AG08395 (cell line): ENCODE measurements around the gene WDR59.
A peak's percentile ranks its signal among the peaks of the same experiment; 100 is the strongest.
"Not testable (repeated sequence)": the region's sequence is repeated elsewhere in the genome, so short reads cannot be mapped to it uniquely, and the experiment has no call there.

ENCODE experiments used
- DNase-seq: peaks from one replicate; pipeline ENCODE4 v3.0.0; 2012; ENCODE audit warnings: mixed read lengths, low spot score

Gene WDR59

GRCh38 chr16:74984529-74985296 lies at the start of gene WDR59:
TSS of gene WDR59 (minus strand) at chr16:74985123. CDS start at chr16:74985017, 106 bp downstream.
- DNase-seq, result peak; percentile 99

- DNase-seq, result no peak
These were observed 47.7 kb upstream of the WDR59 start for GRCh38 chr16:75032655-75033054.

DNA sequence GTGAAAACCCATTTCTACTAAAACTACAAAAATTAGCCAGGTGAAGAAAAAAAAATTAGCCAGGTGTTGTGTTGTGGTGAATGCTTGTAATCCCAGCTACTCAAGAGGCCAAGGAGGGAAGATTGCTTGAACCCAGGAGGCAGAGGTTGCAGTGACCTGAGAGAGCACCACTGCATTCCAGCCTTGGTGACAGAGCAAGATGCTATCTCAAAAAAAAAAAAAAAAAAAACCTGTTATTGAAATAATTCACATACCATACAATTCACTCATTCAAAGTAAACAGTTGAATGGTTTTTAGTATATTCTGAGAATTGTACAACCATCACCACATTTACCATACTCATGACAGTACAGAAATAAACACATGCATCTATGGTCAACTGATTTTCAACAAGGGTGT lies 44.9 kb upstream of the WDR59 start:
- DNase-seq, result peak; percentile 22

DNA sequence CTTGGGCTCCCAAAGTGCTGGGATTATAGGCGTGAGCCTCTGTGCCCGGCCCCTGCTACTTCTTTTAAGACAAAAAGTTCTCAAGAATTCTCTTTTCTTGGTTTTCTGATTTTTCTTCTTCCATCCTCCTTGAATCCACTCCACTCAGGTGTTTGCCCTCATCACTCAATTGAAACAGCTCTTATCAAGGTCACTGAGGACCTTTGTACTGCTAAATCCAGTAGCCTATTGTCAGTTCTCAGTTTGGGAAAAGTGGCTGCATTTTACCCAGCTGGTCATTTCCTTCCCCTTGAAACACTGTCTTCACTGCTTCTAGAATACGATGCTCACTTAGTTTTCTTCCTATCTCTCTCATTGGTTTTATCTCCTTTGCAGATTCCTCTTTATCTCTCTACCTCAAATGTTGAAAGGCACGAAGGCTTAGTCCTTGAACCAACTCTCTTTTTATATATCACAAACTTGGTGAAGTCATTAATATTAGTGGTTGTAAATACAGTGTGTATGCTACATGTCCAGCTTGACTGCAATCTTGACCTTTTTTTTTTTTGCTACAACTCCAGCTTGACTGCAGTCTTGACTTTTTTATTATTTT lies 43.7 kb upstream of the WDR59 start:
- no peak for DNase-seq

DNA sequence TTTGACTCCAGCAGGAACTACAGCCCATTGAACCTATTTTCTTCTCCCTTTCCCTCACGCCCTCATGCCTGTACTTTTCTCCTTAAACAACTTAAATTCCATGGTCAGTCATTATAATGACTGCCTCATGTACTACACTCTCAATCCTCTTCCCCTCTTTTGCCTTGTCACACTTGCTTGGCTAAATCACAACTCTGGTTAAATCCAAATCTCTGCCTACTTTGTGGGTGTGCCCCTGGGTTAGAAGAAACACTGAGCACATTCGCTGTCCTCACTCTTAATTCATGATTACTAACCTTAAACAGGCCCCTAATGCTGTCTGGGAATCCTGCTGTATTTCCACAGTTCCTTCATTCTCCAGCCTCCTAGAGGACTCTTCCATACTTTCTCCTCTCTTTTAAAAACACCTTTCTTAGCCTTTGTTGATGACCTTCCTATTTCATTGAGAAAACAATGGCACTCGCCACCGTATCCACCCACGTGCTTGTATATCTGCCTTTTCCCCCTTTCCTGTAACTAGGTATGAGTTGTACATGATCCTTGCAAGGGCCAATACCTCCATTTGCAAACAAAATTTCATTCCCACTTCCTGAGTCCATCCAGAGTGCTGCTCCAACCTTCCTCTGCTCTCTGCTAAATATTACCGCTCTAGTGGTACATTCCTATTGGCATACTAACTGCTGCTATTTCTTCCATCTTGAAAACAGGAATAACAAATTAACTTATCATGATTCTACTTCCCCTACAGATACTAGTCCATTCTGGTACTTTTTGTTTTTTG lies 42.8 kb upstream of the WDR59 start:
- no peak for DNase-seq

- DNase-seq, result no peak
These were observed 42.0 kb upstream of the WDR59 start for GRCh38 chr16:75026892-75027391.

GRCh38 chr16:75026239-75026891 lies 41.4 kb upstream of the WDR59 start:
- DNase-seq, result peak; percentile 81

- no peak for DNase-seq
These were observed 40.8 kb upstream of the WDR59 start for GRCh38 chr16:75025761-75026160.

DNA sequence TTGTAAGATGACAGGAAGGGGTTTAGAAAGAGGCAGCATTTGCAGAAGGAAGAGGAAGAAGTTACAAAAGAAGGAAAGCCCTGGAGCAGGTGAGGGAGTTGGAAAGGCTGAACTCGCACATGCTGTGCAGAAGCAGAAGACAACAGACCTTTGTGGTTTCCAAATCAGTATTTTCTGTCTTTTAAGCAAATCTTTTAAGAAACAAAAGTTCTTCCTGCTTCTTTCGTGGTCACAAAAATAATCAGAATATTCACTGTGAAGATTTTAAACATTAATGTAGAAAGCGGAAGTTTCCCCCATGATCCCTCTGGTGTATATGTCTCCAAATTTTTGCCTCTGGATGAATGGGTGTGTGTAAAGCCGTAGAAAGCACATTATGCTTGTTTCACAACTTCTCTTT lies 39.7 kb upstream of the WDR59 start:
- no peak for DNase-seq

- DNase-seq, result no peak
These were observed 39.3 kb upstream of the WDR59 start for GRCh38 chr16:75024182-75024581.

DNA sequence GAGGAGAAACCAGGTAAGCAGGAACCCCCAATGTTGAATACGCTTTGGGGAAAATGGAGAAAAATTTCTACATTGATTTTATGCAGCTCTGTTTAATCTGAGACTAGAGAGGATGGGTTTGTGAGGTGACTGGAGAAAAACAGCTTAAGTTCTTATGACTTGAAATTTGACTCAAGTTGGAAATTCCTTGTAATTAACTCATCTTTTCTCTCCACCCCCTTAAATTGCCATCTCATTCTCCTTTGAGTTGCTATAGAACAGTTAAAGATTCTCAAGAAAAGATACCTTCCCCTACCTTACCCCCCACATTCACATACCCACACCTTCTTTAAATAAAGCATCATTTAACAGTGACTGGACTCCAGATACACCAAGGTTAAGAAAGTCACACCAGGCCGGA lies 38.1 kb upstream of the WDR59 start:
- DNase-seq, result peak; percentile 31

GRCh38 chr16:75022567-75022966 lies 37.6 kb upstream of the WDR59 start:
- DNase-seq, result no peak

- DNase-seq, result no peak
These were observed 36.5 kb upstream of the WDR59 start for GRCh38 chr16:75021410-75021809.

- DNase-seq, result no peak
These were observed 34.7 kb upstream of the WDR59 start for GRCh38 chr16:75019586-75019985.

DNA sequence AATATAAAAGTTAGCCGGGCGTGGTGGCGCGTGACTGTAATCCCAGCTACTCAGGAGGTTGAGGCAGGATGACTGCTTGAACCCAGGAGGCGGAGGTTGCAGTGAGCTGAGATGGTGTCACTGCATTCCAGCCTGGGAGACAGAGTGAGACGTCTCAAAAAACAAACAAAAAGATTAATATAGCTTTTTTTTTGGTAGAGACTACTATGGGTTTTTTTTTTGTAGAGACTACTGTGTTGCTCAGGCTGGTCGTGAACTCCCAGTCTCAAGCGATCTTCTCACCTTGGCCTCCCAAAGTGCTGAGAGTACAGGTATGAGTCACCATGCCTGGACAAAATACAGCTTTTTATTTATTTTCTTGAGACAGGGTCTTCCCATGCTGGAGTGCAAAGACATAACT lies 34.1 kb upstream of the WDR59 start:
- DNase-seq, result no peak

DNA sequence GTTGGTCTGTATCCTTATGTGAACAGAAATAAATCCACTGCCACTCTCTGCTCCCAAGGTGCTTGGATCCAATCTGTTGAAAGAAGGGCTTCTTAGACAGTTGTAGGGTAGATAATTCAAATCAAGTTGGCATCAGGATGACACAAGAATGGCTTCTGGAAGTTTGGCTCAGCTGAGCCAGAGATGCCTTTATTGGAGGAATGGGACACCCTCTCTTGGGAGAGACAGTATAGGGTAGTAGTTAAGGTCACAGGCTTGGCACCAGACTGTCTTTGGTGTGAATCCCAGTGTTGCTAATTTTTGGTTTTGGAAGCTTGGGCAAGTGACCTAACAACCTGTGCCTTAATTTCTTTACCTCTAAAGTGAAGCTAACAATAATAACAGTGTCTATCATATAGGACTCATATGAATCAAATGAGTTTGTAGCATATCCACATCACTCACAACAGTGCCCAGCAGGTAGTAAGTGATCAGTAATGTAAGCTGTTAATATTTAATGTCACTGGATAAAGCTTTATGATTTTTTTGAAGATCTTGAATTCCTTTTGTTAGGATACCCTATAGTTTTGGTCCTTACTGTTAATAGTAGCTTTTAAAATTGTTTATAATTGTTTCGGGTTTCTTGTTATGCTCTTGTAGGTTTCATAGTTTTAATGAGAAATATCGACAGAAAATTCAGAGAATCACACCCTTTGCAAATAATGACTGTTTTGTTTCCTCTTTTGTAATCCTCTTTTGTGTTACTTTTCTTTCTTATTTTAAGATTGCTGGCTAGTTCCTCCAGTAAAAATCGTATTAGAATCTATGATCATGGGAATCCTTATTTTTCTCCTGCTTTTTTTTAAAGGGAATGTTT lies 33.0 kb upstream of the WDR59 start:
- DNase-seq, result no peak

DNA sequence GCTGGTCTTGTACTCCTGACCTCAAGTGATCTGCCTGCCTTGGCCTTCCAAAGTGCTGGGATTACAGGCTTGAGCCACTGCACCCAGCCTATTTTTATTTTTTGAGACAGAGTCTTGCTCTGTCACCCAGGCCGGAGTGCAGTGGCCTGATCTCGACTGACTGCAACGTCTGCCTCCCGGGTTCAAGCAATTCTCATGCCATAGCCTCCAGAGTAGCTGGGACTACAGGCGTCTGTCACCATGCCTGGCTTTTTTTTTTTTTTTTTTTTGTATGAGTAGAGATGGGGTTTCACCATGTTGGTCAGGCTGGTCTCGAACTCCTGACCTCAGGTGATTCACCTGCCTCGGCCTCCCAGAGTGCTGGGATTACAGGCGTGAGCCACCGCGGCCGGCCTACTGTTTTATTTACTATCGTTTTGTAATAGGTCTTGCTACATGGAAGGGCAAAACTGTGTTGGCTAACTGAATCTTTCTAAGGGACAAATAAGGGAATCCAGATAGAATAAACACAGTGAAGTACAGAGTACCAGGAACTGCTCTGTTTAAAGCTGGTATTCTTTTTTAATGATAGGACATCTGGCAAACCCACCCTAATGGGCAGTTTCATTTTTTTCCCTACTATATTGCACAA lies 31.6 kb upstream of the WDR59 start:
- DNase-seq, result not testable (repeated sequence)

DNA sequence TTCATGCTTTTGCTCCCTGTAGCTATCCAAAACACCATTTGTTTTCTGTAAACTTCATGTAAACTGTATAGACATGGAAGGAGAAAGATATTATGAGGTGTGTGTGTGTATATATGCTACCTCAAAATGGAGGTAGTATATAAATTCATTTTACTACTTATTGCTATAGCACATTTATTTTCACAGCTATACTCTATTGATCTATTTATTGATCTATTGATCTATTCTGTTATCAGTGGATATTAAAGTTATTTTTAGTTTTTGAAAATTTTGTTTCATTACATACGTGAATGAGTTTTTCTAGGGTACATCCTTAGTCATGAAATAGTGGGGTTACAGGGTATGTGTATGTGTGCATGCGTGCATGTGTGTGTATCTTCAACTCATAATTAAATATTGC lies 29.4 kb upstream of the WDR59 start:
- no peak for DNase-seq

DNA sequence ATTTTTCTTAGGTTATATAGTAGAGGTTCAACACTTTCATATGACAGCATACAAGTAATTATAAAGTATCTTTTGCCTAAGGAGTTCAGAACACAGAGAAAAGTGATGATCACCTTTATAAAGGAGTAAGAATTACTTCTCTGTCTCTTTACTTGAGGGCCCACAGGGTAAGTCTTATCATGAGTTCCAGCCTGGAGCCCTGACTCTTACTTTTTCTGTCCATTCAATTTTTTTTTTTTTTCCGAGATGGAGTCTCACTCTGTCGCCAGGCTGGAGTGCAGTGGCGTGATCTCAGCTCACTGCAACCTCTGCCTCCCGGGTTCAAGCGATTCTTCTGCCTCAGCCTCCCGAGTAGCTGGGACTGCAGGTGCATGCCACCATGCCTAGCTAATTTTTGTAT lies 28.2 kb upstream of the WDR59 start:
- DNase-seq, result not testable (repeated sequence)

GRCh38 chr16:75012380-75013081 lies 27.6 kb upstream of the WDR59 start:
- DNase-seq, result no peak
